A673 (cell line): ENCODE results near the gene CUEDC2. TPM values are rescaled to one million over a fixed set of nuclear protein-coding genes. Genes with fewer than 3 reads are reported as not detected.

Experiments used
- BruUV-seq: library from RNA; stranded (reverse); fragments of 400-500 nt; replicated peaks from 2 replicates; lab custom pipeline; 2021; lab: Mats Ljungman, UMichigan
- CTCF ChIA-PET: fragments of 300-600 bp; sonication (Branson Sonifier 250); formaldehyde crosslinking; loops from one replicate; lab custom pipeline; 2022; ENCODE audit warnings: antibody characterized with exemption; lab: Charles Lee
- POLR2A ChIA-PET: fragments of 300-600 bp; sonication (Branson Sonifier 250); formaldehyde crosslinking; loops from one replicate; lab custom pipeline; 2022; ENCODE audit warnings: antibody characterized with exemption; ENCODE audit not compliant: low non-redundant PET; lab: Charles Lee
- DNase-seq: peaks from one replicate; pipeline ENCODE4 v3.0.0-alpha.2; 2015; ENCODE audit warnings: low spot score
- H3K27ac ChIP-seq: fragments of 200-600 bp; sonication (generic); 2 replicates; pipeline ENCODE4 v1.5.1; 2016; ENCODE audit warnings: mixed run types, low read depth, mild to moderate bottlenecking, mixed read lengths, antibody characterized with exemption, low read length; ENCODE audit not compliant: poor library complexity, severe bottlenecking
- H3K27me3 ChIP-seq: fragments of 200-600 bp; sonication (generic); replicated peaks from 2 replicates; pipeline ENCODE4 v1.6.1; 2017; ENCODE audit warnings: mixed run types, low read depth, mild to moderate bottlenecking, mixed read lengths, antibody characterized with exemption, low read length; ENCODE audit not compliant: insufficient read depth, poor library complexity
- H3K36me3 ChIP-seq: fragments of 200-600 bp; sonication (generic); 2 replicates; pipeline ENCODE4 v1.6.1; 2016; ENCODE audit warnings: mixed run types, mild to moderate bottlenecking, mixed read lengths, antibody characterized with exemption, low read length; ENCODE audit not compliant: insufficient read depth, poor library complexity, severe bottlenecking
- H3K4me1 ChIP-seq: fragments of 200-600 bp; sonication (generic); 2 replicates; pipeline ENCODE4 v1.6.1; 2017; ENCODE audit warnings: mixed run types, mild to moderate bottlenecking, mixed read lengths, antibody characterized with exemption, low read length; ENCODE audit not compliant: insufficient read depth, poor library complexity, severe bottlenecking
- H3K4me3 ChIP-seq: fragments of 200-600 bp; sonication (generic); 2 replicates; pipeline ENCODE4 v1.5.1; 2016; ENCODE audit warnings: low read depth, mixed run types, mild to moderate bottlenecking, mixed read lengths, low read length; ENCODE audit not compliant: poor library complexity, severe bottlenecking
- H3K9me3 ChIP-seq: fragments of 200-600 bp; sonication (generic); 2 replicates; pipeline ENCODE4 v1.6.1; 2016; ENCODE audit warnings: mixed run types, low read depth, mild to moderate bottlenecking, mixed read lengths, antibody characterized with exemption, low read length; ENCODE audit not compliant: poor library complexity, severe bottlenecking
- EZH2 ChIP-seq: fragments of 200-600 bp; sonication (generic); IDR thresholded peaks from 2 replicates; pipeline ENCODE4 v1.6.1; 2017; ENCODE audit warnings: borderline replicate concordance, low read depth, mild to moderate bottlenecking, mixed read lengths, antibody characterized with exemption, low read length; ENCODE audit not compliant: poor library complexity, severe bottlenecking
- intact Hi-C: fragments of 100-400 bp; cut with micrococcal nuclease; formaldehyde crosslinking; loops from one replicate; pipeline ENCODE4 v1.10.0; 2022; ENCODE audit not compliant: unreplicated experiment
- total RNA-seq: library from RNA; stranded (reverse); gene quantifications from 2 replicates; pipeline ENCODE4 v1.2.3, GENCODE V29; 2021
- TF ChIP-seq, protein P1 (sequence below): fragments of 300-800, 200-600 bp; sonication (generic); conservative IDR thresholded peaks from 2 replicates; pipeline ENCODE4 v1.5.1; 2017; ENCODE audit warnings: low read depth, mild to moderate bottlenecking, antibody characterized with exemption, low read length, moderate library complexity, mixed read lengths

Gene CUEDC2
- total RNA-seq, 1 experiment from 2014 or later = 63.7 TPM

DNA sequence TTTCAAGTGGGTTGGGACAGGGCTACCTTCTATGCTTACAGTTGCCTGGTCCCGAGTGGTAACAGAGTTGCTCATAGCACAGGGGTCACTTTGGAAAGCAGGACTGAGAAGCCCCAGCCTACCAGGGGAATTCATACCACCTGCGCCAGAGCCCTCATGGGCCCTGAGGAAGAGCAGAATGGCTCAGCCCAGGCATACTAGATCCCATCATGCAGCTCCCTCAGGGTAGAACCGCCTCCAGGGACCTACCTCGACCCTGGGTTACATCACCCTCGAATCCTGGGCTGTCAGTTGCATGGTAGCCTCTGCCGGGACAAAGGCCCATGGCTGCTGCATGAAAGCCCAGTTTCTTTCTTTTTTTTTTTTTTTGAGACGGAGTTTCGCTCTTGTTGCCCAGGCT, 2.9 kb downstream of the CUEDC2 start:
- TF ChIP-seq EZH2 = no peak
- TF ChIP-seq, protein P1, sequence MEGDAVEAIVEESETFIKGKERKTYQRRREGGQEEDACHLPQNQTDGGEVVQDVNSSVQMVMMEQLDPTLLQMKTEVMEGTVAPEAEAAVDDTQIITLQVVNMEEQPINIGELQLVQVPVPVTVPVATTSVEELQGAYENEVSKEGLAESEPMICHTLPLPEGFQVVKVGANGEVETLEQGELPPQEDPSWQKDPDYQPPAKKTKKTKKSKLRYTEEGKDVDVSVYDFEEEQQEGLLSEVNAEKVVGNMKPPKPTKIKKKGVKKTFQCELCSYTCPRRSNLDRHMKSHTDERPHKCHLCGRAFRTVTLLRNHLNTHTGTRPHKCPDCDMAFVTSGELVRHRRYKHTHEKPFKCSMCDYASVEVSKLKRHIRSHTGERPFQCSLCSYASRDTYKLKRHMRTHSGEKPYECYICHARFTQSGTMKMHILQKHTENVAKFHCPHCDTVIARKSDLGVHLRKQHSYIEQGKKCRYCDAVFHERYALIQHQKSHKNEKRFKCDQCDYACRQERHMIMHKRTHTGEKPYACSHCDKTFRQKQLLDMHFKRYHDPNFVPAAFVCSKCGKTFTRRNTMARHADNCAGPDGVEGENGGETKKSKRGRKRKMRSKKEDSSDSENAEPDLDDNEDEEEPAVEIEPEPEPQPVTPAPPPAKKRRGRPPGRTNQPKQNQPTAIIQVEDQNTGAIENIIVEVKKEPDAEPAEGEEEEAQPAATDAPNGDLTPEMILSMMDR = no peak
- no peak overlapping the region for H3K4me3 ChIP-seq
- ChIA-PET CTCF (no interaction called here), POLR2A (no interaction called here)
- H3K27me3 ChIP-seq = no peaks in the 10 kb centered on the region
- H3K27ac ChIP-seq = no peak overlapping the region
- intact Hi-C loops = no loop called here
- H3K4me1 ChIP-seq = peaks cover 7% of the 10 kb centered on the region
- peaks cover 2% of the 10 kb centered on the region for H3K36me3 ChIP-seq
- H3K9me3 ChIP-seq = no peaks in the 10 kb centered on the region
- BruUV-seq = no TSS peak
- DNase-seq = no peak

DNA sequence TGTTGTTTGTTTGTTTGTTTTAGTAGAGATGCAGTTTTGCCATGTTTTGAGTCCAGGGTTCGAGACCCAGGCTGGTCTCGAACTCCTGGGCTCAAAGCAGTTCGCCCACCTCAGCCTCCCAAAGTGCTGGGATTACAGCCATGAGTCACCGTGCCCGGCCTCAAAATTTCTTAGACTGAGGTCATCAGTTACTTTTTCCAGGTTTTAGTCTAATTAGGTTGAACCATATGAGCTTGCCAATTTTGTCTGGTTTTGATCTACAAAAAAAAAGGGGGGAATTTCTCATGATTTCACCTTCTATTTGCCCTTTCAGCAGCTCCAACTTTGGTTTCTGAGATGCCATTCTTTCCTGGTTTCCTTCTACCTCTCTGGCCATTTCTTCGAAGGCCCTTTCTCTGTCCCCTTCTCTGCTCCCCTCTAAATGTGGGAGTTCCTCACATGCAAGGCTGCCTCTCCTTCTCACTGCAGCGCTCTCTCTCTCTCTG, 5.5 kb downstream of the CUEDC2 start:
- peaks cover 17% of the 10 kb centered on the region for H3K4me1 ChIP-seq
- no peaks in the 10 kb centered on the region for H3K27me3 ChIP-seq
- ChIA-PET POLR2A (no interaction called here), CTCF (no interaction called here)
- H3K4me3 ChIP-seq = no peak overlapping the region
- no peak for DNase-seq
- intact Hi-C loops = no loop called here
- TF ChIP-seq EZH2 = no peak
- TF ChIP-seq, protein P1 = no peak
- no peak overlapping the region for H3K27ac ChIP-seq
- H3K36me3 ChIP-seq = peaks cover 8% of the 10 kb centered on the region
- BruUV-seq = no TSS peak
- no peaks in the 10 kb centered on the region for H3K9me3 ChIP-seq

DNA sequence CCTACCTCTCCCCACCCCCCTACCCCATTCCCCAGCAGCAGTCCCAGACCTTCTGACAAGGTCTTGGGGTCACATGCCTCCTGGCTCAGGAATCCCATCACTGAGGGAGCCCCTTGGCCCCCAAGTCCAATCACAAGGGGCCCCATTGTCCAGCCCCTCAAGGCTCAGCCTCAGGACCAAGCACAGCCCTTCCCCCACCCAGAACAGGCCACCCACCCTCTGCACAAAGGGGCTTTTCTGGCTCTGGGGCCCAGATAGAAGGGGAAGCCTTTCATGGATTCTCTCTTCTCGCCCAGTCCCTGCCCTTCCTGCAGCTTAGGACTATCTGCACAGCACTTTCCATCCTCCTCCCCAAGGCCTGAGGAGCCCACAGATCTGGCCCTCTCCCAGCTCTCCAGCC, 6.9 kb downstream of the CUEDC2 start:
- no TSS peak for BruUV-seq
- no peak for DNase-seq
- H3K27me3 ChIP-seq = no peaks in the 10 kb centered on the region
- H3K9me3 ChIP-seq = no peaks in the 10 kb centered on the region
- H3K4me3 ChIP-seq = no peak overlapping the region
- TF ChIP-seq, protein P1 = no peak
- no peak for TF ChIP-seq EZH2
- CTCF ChIA-PET = no interaction called here
- no peak overlapping the region for H3K27ac ChIP-seq
- peaks cover 8% of the 10 kb centered on the region for H3K36me3 ChIP-seq
- intact Hi-C loops = no loop called here
- POLR2A ChIA-PET = interaction anchor here (0.7 kb wide), 1 partner anchor 606 kb away, joined by 3 read pairs; no protein-coding TSS in a partner anchor
- H3K4me1 ChIP-seq = peaks cover 10% of the 10 kb centered on the region
